ENCODE measurements around the gene IGF2BP2.

Gene IGF2BP2

DNA sequence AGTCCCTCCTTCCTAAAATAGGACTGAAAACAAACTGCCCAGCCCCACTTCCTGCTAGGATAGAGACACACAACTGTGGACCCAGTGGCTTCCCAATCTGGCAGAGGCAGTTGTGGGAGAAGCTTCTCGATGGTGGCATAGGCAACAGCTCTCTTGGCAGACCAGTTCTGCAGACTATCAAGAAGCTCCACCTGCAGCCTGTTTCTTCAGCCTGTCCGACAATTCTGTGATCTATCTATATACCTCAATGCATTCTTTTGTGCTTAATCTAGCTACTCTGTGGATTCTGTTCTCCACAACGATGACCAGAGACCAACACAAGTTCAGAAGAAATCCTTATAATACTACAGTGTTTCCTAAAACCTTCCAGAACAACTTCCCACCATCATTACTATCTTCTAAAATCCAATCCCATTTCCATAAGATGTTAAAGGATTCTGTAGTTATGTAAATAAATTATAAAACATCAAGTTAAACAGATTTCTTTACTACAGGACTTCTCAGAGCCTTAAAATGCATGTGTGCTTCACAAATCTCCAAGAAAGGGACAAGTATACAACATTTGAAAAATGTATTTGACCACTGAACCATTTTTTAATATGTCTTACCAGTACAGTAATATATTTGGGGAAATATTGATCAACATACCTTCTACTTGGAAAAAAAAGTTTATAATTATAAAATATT is 57.7 kb downstream of the IGF2BP2 start:
- no peak for DNase-seq (ENCODE audit: low read depth in 2 of 2, low spot score in 1 of 2)

DNA sequence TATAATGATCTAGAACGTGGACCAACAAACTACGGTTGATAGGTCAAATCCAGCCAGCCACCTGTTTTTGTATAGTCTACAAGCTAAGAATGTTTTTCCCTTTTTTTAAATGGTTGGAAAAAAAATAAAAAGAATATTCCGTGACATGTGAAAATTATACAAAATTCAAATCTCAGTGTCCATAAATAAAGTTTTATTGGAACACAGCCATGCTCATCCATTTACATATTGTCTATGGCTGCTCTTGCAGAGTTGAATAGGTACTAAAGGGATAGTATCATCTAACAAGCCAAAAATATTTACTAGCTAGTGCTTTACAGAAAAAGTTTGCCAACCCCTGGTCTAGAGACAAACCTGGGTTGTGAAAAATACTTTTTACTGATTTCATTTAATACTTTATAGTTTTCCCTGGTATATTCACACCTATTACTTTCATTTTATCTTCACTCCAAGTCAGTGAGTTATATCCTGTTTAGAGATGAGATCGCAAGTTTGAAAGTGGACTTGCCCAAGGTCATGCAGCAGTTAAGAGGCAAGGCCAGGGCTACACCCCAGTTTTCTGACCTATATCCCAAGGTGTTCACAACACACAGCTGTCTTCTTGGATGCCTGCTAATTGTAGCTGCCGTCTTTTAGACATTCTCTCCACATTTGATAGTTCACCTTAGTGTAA is 58.4 kb downstream of the IGF2BP2 start:
- no peak for DNase-seq (ENCODE audit: low read depth in 2 of 2, low spot score in 1 of 2)

DNA sequence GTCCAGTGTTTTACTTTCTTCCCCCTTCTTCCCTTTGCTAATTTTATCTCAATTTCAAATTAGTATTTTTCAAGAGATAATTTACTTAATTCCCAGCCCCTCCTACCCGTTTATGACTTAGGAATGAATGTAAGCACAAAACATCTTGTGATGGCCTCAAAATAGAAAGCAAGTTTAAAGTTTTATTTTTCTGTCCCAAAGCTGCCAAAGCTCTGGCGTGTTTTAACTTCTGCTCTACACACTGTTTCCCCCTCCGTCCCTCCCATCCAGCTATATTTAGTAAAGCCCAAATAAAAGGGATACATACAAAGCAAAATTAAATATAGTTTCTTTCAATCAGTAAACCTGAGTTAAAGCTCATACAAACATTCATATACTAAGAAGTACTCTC is 59.9 kb downstream of the IGF2BP2 start:
- DNase-seq (ENCODE audit: low read depth in 2 of 2, low spot score in 1 of 2) = no peak

DNA sequence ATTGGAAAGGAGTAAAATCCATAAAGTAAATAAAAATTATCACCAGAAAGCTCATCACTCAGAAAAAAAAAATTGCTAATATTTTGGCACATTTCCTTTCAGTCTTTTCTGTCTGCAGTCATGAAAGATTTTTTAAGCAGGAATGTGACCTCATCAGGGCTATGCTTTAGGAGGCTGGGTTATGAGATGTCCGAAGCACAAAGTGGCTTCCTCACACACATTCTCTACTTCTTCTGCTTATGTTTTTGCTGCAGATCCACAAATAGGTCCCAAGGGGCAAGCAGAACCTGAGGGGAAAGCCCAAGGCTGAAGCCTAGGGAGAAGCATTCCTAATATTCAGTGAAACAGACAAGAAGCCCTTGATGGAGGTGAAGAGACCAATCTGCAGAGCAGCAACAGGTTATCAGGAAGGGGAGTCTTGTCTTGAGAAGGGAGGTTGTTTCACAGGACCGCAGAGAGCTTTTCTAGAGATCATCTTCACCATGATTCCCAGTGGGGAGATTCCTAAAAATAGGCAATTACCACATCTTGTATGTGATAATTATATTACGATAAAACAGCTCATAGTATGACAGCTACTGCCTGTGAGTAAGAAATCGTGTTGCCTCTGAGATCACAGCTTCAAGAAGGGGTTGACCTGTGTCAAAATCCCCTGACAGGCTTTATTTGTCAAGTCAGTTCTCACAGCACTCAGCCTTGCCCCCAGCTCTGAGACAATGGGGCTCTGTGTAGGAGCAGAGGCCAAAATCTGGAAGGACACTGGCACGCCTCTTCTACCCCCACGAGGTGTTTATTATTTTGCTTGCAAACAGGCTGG is 60.5 kb downstream of the IGF2BP2 start:
- no peak for DNase-seq (ENCODE audit: low read depth in 2 of 2, low spot score in 1 of 2)

DNA sequence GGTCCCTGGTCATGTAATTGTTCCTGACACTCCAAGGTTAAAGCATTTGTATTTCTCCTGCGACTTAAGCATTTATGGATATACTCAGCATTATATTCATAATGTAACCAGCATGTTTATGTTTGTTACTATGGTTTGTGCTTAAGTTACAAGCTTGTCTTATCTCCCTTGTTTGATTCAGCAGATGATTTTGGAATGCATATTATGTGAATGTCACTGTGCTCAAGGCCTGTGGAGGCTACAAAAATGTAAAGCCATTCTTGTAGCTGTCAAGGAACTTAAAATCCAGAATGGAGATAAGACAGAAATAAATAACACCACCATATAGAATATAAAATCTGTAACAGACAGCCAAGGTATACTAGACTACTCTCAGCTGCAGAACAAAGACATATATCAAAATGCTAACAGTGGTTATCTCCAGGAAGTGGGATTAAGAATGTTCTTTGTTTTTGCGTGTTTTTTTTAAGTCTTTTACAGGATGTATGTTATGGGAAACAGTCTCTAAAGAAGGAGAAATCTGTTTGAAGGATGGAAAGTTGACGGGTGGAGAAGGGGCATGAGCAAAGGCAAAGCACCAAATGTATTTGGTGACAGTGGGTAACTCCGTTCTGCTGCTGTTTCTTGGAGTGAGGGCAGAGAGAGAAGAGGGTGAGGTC is 61.4 kb downstream of the IGF2BP2 start:
- no peak for DNase-seq (ENCODE audit: low read depth in 2 of 2, low spot score in 1 of 2)

DNA sequence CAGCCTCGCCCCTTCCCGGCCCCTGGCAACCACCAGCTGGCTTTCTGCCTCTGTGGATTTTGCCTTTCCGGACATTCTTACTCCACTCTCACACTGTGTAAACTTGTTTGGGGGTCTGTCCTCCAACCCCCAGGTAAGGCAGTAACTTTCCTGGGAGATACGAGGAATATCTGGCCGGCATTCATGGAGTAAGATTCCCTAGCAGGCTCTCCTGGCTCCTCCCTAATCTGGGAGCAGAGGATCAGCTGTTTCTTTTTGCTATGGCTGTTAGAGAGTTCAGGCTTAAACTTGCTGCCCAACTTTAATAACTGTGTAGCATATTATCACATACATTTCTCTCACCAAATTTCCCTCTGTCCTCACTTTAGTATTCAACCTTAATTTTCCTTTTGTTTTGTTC is 64.3 kb downstream of the IGF2BP2 start:
- DNase-seq (ENCODE audit: low read depth in 2 of 2, low spot score in 1 of 2) = no peak

DNA sequence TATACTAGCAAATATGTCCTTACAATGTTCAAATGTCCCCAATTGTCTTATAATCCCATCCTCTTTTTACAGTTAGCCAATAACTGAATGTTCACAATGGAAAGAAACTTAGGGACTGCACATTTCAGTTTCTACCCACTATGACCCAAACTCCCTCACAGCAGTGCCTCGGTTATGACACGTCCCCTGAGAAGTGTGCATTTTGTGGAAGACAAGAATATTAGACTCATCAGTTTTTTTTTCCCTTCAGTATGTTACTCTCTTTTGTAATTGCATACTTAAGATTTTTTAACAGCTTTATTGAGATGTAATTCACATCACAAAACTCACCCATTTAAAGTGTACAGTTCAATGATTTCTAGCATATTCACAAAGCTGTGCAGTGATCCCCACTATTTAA is 64.8 kb downstream of the IGF2BP2 start:
- DNase-seq (ENCODE audit: low read depth in 2 of 2, low spot score in 1 of 2) = no peak

DNA sequence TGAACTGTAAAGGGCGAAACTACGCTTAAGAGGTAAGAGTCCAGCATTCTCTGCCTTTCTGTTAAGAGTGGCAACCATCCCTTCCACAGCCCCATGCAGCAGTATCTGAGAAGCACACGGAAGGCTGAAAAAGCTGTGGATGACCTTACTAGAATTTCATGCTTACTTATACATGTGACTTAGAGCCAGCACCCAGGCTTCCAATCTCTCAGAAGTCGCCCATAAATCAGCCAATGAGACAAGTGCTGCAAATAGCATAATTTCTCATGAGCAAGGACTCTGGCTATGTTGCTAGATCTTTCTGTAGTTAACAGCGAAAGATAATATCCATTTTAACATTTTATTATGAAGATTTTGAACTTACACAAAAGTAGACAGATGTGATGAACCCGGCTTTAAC is 65.3 kb downstream of the IGF2BP2 start:
- no peak for DNase-seq (ENCODE audit: low read depth in 2 of 2, low spot score in 1 of 2)

DNA sequence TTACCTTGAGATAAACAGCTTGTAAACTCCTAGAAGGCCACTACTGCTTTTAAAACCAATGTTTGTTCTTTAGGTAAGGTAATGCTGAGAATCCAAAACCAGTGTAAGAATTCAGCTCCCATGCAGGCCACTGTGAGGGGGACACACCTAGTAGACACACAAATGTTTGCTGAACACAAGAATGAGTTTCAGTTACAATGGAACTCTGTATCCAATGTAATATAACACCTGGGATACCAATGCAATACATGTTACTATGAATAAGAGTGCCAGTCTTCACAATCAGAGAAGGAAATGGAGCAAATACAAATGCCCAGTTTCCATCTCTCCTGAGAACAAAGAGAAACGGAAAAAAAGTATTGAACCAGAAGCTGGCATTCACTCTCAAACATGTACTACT is 65.9 kb downstream of the IGF2BP2 start:
- no peak for DNase-seq (ENCODE audit: low read depth in 2 of 2, low spot score in 1 of 2)

DNA sequence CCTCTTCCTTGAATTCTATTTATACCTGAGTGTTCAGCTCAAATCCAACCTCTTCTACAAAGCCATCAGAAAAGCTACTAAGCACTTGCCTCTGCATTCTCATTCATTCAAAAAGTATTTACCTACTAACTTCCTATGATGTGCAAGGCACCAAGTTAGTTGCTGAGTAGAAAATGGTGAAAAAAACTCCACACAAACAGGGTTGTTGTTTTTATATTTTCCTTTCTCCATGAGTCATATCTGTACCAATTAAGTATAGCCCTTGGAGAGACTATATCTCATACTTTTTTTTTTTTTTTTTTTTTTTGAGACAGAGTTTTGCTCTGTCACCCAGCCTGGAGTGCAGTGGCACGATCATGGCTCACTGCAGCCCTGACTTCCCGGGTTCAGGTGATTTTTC is 67.7 kb downstream of the IGF2BP2 start:
- DNase-seq (ENCODE audit: low read depth in 2 of 2, low spot score in 1 of 2) = no peak

DNA sequence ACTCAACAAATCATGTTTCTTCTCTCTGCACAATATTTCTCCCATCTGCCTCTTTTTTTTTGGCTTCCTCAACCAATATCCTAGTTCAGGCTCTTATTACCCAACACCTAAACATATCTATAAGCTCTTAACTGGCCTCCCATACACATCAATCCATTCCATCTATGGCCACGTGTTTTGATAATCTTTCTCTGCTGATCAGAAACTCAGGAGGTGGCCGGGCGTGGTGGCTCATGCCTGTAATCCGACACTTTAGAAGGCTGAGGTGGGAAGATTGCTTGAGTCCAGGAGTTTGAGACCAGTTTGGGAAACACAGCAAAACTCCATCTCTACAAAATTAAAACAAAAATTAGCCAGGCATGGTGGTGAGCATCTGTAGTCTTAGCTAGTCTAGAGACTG is 68.4 kb downstream of the IGF2BP2 start:
- DNase-seq (ENCODE audit: low read depth in 2 of 2, low spot score in 1 of 2) = no peak

DNA sequence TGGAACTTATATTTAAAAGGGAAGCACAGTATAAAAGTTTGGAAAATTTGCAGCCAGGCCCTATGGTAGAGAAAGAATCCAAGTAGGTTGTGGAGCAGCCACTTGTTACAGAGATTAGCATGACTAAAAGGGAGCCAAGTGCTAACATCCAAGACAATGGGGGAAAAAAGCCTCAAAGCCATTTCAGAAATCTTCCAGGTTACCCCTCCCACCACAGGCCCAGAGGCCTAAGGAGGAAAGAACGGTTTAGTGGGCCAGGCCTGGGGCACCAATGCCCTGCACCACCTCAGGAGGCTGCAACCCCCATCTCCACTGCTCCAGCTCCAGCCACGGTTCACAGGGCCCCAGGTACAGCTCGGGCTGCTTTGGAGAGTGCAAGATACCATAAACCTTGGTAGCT is 69.9 kb downstream of the IGF2BP2 start:
- no peak for DNase-seq (ENCODE audit: low read depth in 2 of 2, low spot score in 1 of 2)

DNA sequence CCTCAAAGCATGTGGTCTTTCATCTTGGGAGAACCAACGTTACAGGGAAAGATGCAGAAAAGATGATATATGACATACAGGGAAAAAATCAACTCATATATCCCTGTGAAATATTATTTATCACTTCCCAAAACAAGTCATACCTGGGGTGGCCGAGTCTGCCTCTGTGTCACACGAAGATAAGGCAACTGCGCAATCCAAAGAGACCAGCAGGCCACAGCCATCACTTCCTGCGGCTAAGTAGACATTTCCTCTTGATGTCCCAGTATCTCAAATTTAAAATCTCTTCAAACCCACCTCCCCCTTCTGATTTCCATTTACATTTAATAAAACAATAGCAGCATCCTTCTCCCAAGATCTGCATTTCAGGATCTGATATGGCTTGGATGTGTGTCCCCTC is 71.5 kb downstream of the IGF2BP2 start:
- DNase-seq (ENCODE audit: low read depth in 2 of 2, low spot score in 1 of 2) = no peak

DNA sequence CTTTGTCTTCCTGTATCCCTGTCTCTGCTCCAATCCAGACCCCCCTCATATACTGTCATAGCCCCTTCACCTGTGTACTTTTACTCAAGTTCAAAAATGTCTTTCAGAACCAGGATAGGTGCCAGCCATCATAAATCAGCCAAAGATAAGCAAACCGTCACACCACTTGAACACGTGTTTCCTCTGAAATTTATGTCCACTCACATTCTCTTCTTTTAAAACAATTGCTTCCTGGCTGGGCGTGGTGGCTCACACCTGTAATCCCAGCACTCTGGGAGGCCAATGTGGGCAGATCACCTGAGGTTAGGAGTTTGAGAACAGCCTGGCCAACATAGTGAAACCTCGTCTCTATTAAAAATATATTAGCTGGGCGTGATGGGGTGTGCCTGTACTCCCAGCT is 74.1 kb downstream of the IGF2BP2 start:
- DNase-seq (ENCODE audit: low read depth in 2 of 2, low spot score in 1 of 2) = no peak

DNA sequence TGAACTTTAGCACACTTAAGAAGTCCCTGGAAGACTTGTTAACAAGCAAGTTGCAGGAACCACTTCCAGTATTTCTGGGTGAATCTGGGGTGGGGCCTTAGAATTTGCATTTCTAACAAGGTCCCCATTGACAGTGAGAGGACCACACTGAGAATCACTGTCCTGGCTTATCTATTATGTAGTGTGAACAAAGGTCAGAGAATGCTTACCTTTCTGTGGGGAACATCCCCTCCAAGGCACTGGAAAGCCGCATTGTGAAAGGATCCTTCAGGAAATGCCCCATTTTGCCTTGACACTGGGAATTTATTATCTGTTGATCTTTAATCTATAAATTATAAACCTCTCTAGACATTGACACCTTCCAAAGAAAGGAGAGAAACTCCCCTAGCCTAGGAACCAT is 74.8 kb downstream of the IGF2BP2 start:
- no peak for DNase-seq (ENCODE audit: low read depth in 2 of 2, low spot score in 1 of 2)

DNA sequence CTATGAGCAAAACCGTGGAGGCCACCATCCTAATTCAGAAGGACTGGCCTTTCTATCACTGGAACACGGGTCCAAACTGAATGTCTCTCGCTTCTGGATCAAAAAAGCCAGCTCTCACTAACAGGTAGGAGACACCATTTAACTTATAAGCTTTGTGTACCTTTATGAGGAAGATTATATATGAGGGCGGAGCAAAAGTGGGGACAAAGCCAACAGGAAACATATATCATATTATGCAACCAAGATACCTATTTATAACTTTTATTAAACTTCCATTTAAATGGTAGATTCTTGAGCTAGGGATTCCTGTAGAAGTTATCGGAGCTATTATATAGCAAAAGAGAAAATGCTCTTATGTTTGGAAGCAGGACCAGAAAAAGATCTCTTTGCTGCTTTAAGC is 78.4 kb downstream of the IGF2BP2 start:
- no peak for DNase-seq (ENCODE audit: low read depth in 2 of 2, low spot score in 1 of 2)

DNA sequence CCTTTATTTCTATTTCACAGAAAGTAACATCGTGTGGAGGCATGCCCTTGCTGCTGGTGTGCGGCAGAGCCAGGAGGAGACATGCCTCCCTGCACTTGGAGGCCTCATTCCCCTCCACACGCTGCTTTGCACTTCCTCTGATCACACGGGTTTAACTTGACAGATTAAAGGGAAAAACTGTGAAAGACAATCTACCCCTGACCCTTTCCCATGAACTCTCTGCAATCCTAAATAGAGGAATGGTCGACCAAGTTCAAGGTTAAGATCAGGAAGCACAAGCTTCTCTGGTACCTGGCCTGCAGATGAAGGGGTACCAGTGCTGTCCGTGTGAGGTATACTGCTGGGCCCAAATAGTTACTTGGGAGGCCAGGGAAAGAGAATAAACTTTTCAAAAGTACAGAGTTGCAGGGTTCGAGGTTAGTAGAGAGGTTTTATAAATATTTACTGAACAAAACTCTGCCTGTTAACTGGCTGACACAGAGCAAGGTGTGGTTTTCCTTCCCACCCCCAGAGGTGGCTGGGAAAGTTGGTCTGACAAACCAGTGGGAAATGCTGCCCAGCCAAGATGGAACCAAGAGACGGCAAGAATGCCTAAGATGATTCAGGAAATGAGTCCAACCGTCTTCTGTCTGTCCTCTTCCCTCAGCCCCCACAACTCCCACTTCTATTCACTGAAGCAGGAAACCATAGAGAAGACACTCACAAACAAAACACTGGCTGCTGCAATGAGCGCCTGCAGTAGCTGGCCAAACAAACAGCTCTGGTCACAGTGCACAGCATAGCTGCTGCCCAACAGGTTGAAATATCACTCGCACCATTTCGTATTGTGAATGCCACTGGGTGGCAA is 79.6 kb downstream of the IGF2BP2 start:
- no peak for DNase-seq (ENCODE audit: low read depth in 2 of 2, low spot score in 1 of 2)

DNA sequence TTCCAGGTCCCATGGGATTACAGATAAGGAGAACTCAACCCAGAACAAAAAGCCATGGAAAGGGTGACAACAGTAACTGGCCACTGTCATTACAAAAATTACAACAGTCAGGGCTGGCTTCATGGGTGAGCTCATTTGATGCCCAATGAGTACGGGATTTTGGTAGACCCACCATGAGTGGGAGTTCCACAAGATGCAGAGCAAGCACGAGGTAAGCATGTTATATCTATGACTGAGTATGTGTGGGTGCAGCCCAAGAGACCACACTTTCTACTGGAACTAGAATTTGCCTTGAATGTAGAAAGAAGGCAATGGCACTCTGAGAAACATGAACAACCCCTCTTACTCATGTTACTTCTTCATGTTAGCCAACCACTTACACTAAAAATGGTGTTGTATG is 83.3 kb downstream of the IGF2BP2 start:
- no peak for DNase-seq (ENCODE audit: low read depth in 2 of 2, low spot score in 1 of 2)

DNA sequence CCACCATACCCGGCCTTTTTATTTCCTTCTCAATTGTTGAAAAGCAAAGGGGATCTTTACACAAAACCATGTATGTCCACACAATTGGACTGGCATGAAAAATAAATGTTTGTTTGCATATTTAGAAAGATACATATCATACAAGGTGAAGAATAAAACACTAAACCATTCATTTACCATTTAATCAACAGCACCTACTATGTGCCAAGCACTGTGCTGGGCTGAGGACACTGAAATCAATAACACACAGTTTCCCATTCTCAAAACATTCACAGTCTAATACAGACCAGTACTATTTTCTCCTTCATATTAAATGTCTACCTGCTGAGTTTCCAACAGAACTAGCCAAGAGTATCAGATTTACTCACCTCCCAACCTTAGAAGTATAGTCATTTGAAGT is 84.7 kb downstream of the IGF2BP2 start:
- DNase-seq (ENCODE audit: low read depth in 2 of 2, low spot score in 1 of 2) = no peak

DNA sequence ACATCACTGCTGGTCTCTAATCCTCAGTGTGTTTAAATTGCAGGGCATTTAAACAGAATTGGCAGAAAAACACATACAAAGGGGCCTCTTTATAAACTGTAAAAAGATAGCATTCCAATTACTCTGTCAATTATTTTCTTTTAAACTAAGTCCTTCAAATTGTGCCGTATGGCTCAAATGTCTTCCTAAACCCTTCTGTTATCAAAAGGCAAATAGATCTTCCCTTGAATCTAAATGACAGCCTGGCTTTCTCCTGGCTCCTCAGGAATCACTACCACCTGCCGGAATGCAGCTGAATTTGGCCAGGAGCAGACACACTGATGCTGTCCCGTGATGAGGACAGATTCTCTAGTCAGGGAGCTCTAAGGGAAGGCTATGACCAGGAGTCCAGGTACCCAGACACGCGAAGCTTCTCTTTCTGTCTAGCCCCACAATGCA is 85.6 kb downstream of the IGF2BP2 start:
- DNase-seq (ENCODE audit: low read depth in 2 of 2, low spot score in 1 of 2) = no peak

Measured in stimulated activated CD8-positive, alpha-beta memory T cell treated with anti-CD3 and anti-CD28 coated beads, Interleukin-4, amount 100 ng/mL, for 1 hour (primary cell).